GM12878 (cell line): Measurements from ENCODE around the gene PNPLA4.

Experiments used
- BMI1 ChIP-seq: fragments of 450-650 bp; IDR thresholded peaks from 2 replicates; pipeline ENCODE4 v1.6.1; 2016; ENCODE audit warnings: mild to moderate bottlenecking, moderate library complexity, borderline replicate concordance
- EZH2 ChIP-seq: IDR thresholded peaks from 2 replicates; pipeline ENCODE4 v1.6.1; 2012; ENCODE audit warnings: low read depth, mild to moderate bottlenecking, control low read depth, inconsistent platforms, low read length, borderline replicate concordance; ENCODE audit not compliant: control insufficient read depth
- GABPA ChIP-seq: IDR thresholded peaks from 2 replicates; pipeline ENCODE4 v1.6.1; 2014; ENCODE audit warnings: antibody characterized with exemption, low read depth, mild to moderate bottlenecking, inconsistent platforms
- POLR2A ChIP-seq: IDR thresholded peaks from 2 replicates; pipeline ENCODE4 v1.6.1; 2011; ENCODE audit warnings: low read depth, mild to moderate bottlenecking, low read length
- RB1 ChIP-seq: fragments of 450-650 bp; formaldehyde crosslinking; IDR thresholded peaks from 2 replicates; pipeline ENCODE4 v1.6.1; 2017; ENCODE audit warnings: mild to moderate bottlenecking, borderline replicate concordance
- TF ChIP-seq, protein P1 (sequence below), 3 experiments: IDR thresholded peaks in 2 of 3; conservative IDR thresholded peaks in 1 of 3; 2 replicates each; pipeline ENCODE4 v1.5.1; 2011; ENCODE audit warnings: low read depth in 3 of 3, low read length in 3 of 3, mild to moderate bottlenecking in 3 of 3, control low read depth in 2 of 3, moderate library complexity in 2 of 3, inconsistent platforms in 1 of 3, mixed read lengths in 1 of 3; ENCODE audit not compliant: control insufficient read depth in 2 of 3, insufficient read depth in 1 of 3; ENCODE audit errors: extremely low read depth in 1 of 3
- TF ChIP-seq, protein P2 (sequence below): IDR thresholded peaks from 2 replicates; pipeline ENCODE4 v1.6.1; 2012; ENCODE audit warnings: mild to moderate bottlenecking, low read depth, low read length

DNA sequence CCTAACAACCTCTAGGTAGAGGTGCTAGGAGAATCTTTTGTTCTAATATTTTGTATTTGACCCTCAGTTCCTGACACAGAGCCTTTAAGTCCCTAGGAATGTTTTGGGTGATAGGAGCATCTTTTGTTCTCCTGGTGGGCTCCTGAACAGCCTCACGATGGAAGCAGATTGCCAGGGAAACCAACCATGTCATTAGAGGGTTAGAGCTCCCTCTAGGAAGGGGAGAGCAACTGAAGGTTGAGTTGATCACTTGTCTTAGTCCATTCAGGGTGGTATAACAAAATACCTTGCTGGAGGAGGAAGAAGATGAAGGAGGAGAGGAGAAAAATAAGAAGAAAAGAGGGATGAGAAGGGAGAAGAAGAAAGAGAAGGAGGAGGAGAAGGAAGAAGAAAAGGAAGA, 75.0 kb downstream of the PNPLA4 start:
- TF ChIP-seq, protein P1, sequence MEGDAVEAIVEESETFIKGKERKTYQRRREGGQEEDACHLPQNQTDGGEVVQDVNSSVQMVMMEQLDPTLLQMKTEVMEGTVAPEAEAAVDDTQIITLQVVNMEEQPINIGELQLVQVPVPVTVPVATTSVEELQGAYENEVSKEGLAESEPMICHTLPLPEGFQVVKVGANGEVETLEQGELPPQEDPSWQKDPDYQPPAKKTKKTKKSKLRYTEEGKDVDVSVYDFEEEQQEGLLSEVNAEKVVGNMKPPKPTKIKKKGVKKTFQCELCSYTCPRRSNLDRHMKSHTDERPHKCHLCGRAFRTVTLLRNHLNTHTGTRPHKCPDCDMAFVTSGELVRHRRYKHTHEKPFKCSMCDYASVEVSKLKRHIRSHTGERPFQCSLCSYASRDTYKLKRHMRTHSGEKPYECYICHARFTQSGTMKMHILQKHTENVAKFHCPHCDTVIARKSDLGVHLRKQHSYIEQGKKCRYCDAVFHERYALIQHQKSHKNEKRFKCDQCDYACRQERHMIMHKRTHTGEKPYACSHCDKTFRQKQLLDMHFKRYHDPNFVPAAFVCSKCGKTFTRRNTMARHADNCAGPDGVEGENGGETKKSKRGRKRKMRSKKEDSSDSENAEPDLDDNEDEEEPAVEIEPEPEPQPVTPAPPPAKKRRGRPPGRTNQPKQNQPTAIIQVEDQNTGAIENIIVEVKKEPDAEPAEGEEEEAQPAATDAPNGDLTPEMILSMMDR (IDR thresholded peaks at IDR 0.05 in 2 of 3, conservative IDR thresholded peaks at IDR 0.05 in 1 of 3; ENCODE audit: control insufficient read depth in 2 of 3, extremely low read depth in 1 of 3, insufficient read depth in 1 of 3, low read depth in 3 of 3, low read length in 3 of 3): no peak
- TF ChIP-seq, protein P2, sequence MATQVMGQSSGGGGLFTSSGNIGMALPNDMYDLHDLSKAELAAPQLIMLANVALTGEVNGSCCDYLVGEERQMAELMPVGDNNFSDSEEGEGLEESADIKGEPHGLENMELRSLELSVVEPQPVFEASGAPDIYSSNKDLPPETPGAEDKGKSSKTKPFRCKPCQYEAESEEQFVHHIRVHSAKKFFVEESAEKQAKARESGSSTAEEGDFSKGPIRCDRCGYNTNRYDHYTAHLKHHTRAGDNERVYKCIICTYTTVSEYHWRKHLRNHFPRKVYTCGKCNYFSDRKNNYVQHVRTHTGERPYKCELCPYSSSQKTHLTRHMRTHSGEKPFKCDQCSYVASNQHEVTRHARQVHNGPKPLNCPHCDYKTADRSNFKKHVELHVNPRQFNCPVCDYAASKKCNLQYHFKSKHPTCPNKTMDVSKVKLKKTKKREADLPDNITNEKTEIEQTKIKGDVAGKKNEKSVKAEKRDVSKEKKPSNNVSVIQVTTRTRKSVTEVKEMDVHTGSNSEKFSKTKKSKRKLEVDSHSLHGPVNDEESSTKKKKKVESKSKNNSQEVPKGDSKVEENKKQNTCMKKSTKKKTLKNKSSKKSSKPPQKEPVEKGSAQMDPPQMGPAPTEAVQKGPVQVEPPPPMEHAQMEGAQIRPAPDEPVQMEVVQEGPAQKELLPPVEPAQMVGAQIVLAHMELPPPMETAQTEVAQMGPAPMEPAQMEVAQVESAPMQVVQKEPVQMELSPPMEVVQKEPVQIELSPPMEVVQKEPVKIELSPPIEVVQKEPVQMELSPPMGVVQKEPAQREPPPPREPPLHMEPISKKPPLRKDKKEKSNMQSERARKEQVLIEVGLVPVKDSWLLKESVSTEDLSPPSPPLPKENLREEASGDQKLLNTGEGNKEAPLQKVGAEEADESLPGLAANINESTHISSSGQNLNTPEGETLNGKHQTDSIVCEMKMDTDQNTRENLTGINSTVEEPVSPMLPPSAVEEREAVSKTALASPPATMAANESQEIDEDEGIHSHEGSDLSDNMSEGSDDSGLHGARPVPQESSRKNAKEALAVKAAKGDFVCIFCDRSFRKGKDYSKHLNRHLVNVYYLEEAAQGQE: no peak
- TF ChIP-seq EZH2 (no peak), GABPA (no peak), RB1 (no peak), POLR2A (no peak), BMI1 (no peak)
